ENCODE measurements around the gene MIS12.

Gene MIS12

DNA sequence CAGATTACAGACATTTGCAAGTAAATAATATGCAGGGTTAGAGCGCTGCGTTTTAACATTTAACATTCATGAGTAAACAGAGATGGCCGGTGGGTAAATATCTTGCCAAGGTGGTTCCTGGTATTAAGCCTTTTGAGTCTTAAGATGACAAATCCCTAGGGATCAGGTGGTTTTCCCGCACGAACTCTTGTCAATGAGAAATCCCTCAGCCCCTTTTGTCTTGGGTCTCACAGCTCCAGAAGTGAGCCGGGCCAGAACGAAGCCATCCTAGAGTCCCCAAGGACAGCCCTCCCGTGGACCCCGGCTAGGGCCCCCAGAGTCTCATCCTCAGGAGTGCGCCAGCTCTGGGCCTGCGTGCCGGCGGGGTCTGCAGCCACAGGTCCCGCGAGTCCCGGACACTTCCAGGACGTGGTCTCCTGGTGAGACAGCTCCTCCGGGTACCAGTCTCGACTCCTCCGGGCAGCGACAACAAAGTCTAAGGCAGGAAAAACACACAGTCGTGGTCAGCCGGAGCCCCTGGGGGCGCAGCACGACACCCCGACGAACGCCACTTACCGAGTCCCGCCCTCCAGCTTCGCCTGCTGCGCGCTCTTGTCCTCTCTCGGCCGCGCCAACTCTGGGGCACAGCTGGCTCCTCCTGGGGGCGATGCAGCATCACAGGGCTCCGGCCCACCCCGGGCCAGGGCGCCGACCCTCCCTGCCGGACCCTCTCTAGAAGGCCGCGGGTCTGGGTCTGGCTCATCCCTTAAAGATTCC lies 13.3 kb downstream of the MIS12 start:
- ATAC-seq, result peak; percentile 46
- TF ChIP-seq OSR1 (CRISPR knock-in tag; IDR thresholded peaks at IDR 0.05), result no peak
- TF ChIP-seq TOX (CRISPR knock-in tag; IDR thresholded peaks at IDR 0.05; ENCODE audit: borderline replicate concordance), result no peak
- no peak for TF ChIP-seq CSDC2 (CRISPR knock-in tag; IDR thresholded peaks at IDR 0.05)
- TF ChIP-seq, protein P1, sequence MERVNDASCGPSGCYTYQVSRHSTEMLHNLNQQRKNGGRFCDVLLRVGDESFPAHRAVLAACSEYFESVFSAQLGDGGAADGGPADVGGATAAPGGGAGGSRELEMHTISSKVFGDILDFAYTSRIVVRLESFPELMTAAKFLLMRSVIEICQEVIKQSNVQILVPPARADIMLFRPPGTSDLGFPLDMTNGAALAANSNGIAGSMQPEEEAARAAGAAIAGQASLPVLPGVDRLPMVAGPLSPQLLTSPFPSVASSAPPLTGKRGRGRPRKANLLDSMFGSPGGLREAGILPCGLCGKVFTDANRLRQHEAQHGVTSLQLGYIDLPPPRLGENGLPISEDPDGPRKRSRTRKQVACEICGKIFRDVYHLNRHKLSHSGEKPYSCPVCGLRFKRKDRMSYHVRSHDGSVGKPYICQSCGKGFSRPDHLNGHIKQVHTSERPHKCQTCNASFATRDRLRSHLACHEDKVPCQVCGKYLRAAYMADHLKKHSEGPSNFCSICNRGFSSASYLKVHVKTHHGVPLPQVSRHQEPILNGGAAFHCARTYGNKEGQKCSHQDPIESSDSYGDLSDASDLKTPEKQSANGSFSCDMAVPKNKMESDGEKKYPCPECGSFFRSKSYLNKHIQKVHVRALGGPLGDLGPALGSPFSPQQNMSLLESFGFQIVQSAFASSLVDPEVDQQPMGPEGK (CRISPR knock-in tag; IDR thresholded peaks at IDR 0.05; ENCODE audit: borderline replicate concordance), result no peak
- no peak for TF ChIP-seq ZNF70 (CRISPR knock-in tag; IDR thresholded peaks at IDR 0.05)
- no peak for TF ChIP-seq TCF4 (CRISPR knock-in tag; IDR thresholded peaks at IDR 0.05; ENCODE audit: borderline replicate concordance)
- TF ChIP-seq, protein P2, sequence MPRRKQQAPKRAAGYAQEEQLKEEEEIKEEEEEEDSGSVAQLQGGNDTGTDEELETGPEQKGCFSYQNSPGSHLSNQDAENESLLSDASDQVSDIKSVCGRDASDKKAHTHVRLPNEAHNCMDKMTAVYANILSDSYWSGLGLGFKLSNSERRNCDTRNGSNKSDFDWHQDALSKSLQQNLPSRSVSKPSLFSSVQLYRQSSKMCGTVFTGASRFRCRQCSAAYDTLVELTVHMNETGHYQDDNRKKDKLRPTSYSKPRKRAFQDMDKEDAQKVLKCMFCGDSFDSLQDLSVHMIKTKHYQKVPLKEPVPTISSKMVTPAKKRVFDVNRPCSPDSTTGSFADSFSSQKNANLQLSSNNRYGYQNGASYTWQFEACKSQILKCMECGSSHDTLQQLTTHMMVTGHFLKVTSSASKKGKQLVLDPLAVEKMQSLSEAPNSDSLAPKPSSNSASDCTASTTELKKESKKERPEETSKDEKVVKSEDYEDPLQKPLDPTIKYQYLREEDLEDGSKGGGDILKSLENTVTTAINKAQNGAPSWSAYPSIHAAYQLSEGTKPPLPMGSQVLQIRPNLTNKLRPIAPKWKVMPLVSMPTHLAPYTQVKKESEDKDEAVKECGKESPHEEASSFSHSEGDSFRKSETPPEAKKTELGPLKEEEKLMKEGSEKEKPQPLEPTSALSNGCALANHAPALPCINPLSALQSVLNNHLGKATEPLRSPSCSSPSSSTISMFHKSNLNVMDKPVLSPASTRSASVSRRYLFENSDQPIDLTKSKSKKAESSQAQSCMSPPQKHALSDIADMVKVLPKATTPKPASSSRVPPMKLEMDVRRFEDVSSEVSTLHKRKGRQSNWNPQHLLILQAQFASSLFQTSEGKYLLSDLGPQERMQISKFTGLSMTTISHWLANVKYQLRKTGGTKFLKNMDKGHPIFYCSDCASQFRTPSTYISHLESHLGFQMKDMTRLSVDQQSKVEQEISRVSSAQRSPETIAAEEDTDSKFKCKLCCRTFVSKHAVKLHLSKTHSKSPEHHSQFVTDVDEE (CRISPR knock-in tag; IDR thresholded peaks at IDR 0.05), result no peak
- TF ChIP-seq ZFP3 (CRISPR knock-in tag; IDR thresholded peaks at IDR 0.05), result no peak
- TF ChIP-seq, protein P3, sequence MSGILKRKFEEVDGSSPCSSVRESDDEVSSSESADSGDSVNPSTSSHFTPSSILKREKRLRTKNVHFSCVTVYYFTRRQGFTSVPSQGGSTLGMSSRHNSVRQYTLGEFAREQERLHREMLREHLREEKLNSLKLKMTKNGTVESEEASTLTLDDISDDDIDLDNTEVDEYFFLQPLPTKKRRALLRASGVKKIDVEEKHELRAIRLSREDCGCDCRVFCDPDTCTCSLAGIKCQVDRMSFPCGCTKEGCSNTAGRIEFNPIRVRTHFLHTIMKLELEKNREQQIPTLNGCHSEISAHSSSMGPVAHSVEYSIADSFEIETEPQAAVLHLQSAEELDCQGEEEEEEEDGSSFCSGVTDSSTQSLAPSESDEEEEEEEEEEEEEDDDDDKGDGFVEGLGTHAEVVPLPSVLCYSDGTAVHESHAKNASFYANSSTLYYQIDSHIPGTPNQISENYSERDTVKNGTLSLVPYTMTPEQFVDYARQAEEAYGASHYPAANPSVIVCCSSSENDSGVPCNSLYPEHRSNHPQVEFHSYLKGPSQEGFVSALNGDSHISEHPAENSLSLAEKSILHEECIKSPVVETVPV (CRISPR knock-in tag; IDR thresholded peaks at IDR 0.05), result no peak
- TF ChIP-seq, protein P4, sequence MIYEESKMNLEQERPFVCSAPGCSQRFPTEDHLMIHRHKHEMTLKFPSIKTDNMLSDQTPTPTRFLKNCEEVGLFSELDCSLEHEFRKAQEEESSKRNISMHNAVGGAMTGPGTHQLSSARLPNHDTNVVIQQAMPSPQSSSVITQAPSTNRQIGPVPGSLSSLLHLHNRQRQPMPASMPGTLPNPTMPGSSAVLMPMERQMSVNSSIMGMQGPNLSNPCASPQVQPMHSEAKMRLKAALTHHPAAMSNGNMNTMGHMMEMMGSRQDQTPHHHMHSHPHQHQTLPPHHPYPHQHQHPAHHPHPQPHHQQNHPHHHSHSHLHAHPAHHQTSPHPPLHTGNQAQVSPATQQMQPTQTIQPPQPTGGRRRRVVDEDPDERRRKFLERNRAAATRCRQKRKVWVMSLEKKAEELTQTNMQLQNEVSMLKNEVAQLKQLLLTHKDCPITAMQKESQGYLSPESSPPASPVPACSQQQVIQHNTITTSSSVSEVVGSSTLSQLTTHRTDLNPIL (CRISPR knock-in tag; IDR thresholded peaks at IDR 0.05; ENCODE audit: low read depth), result no peak
- no peak for TF ChIP-seq GLIS3 (CRISPR knock-in tag; IDR thresholded peaks at IDR 0.05)
- no peak for TF ChIP-seq ISL1 (CRISPR knock-in tag; IDR thresholded peaks at IDR 0.05)

DNA sequence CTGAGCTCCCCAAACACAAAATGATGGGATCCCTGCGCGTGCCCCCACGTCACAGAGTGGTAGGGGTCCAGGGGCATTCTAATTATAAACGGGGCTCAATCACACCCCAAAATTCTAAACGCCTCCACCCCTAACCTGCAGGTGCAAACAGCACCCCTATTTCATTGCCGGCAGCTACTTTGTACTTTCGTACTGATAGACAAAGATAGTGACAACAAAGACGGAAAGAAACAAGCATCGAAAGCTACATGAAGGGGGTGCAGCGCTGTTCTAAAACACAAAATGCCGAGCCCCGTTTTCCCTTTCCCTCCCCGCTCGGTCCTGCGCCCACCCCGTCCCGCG lies 13.9 kb downstream of the MIS12 start:
- no peak; the same call in 2 of the 3 replicates for ATAC-seq

DNA sequence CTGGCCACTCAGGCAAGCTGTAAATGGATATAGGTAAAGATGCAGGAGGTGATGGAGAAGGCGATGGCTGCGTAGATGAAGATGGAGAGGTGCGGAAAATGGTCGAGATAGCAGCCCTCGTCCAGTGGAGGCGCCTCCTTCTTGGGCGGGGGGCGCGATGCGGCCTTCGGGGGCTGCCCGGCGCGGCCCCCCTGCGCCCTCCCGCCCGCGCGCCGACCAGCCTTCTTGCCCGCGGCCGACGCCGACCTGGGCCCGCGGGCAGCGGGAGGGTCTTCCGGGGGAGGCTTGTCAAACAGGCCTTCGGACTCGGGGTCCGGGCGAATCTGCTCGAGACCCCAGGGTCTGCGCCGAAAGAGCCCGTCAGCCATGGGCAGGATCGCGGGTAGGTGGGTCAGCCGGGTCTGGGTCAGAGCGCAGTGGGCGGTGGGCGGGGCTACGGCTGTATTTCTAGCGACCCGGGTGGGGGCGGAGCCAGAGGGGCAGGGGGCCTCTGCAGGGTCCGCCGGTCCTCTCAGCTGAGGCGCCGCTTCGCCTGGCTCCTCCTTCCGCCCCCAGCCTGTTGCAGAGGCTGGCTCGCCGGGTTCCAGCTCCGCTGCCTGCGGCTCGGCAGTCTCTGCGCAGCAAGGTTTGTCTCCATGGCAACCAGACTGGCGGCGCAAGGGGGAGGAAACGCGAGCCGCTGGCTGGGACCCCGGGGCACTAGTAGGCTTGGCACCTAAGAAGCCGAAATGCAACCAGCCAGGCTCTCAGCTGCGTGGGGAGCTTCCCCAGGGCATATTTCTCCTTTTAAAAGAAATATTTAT lies 14.4 kb downstream of the MIS12 start:
- ATAC-seq, result peak; percentile 95
- TF ChIP-seq ESRRG (CRISPR knock-in tag; IDR thresholded peaks at IDR 0.05) (no peak), GLIS3 (CRISPR knock-in tag; IDR thresholded peaks at IDR 0.05) (no peak), ZNF565 (CRISPR knock-in tag; conservative IDR thresholded peaks at IDR 0.05; ENCODE audit: low read depth) (no peak), ZNF8 (CRISPR knock-in tag; IDR thresholded peaks at IDR 0.05) (no peak), ARNTL (CRISPR knock-in tag; IDR thresholded peaks at IDR 0.05; ENCODE audit: borderline replicate concordance, low read depth) (no peak), SNAI2 (CRISPR knock-in tag; IDR thresholded peaks at IDR 0.05) (no peak), TCF4 (CRISPR knock-in tag; IDR thresholded peaks at IDR 0.05; ENCODE audit: borderline replicate concordance) (no peak)
- TF ChIP-seq, protein P2 (CRISPR knock-in tag; IDR thresholded peaks at IDR 0.05), result no peak

More for the DNA sequence above, 13.9 kb downstream of the MIS12 start:
- no peak for TF ChIP-seq PPARA (CRISPR knock-in tag; IDR thresholded peaks at IDR 0.05; ENCODE audit: borderline replicate concordance)
- TF ChIP-seq, protein P3 (CRISPR knock-in tag; IDR thresholded peaks at IDR 0.05), result no peak
- TF ChIP-seq ZC3H10 (CRISPR knock-in tag; IDR thresholded peaks at IDR 0.05), result no peak
- no peak for TF ChIP-seq ZNF70 (CRISPR knock-in tag; IDR thresholded peaks at IDR 0.05)
- no peak for TF ChIP-seq TCF4 (CRISPR knock-in tag; IDR thresholded peaks at IDR 0.05; ENCODE audit: borderline replicate concordance)
- TF ChIP-seq ZNF565 (CRISPR knock-in tag; conservative IDR thresholded peaks at IDR 0.05; ENCODE audit: low read depth), result no peak
- no peak for TF ChIP-seq OSR1 (CRISPR knock-in tag; IDR thresholded peaks at IDR 0.05)
- no peak for TF ChIP-seq ZFP30 (CRISPR knock-in tag; IDR thresholded peaks at IDR 0.05)

Measured in SK-N-SH treated with all-trans-retinoic acid at 6 μM for 48 hours (cell line).